H9 (cell line): ENCODE data around the gene AFAP1L2. TPM values are rescaled to one million over a fixed set of nuclear protein-coding genes. Genes with fewer than 3 reads are reported as not detected.
A peak's percentile ranks its signal among the peaks of the same experiment; 100 is the strongest.

ENCODE experiments used
- DNase-seq: peaks from one replicate; pipeline ENCODE4 v3.0.0-alpha.2; 2017
- H2AFZ ChIP-seq: one replicate; pipeline ENCODE4 v1.6.1; 2013; ENCODE audit warnings: mild to moderate bottlenecking, low read length, control low read depth, moderate library complexity
- H2AK5ac ChIP-seq: 2 replicates; pipeline ENCODE4 v1.6.1; 2013; ENCODE audit warnings: low read length, control low read depth, mixed read lengths; ENCODE audit not compliant: insufficient read length
- H2BK120ac ChIP-seq: one replicate; pipeline ENCODE4 v1.6.1; 2013; ENCODE audit warnings: low read depth, mild to moderate bottlenecking, low read length, control low read depth, inconsistent platforms; ENCODE audit not compliant: poor library complexity, severe bottlenecking
- H2BK12ac ChIP-seq: 2 replicates; pipeline ENCODE4 v1.6.1; 2013; ENCODE audit warnings: low read length, control low read depth, mixed read lengths, low read depth; ENCODE audit not compliant: insufficient read length
- H2BK15ac ChIP-seq: 2 replicates; pipeline ENCODE4 v1.6.1; 2013; ENCODE audit warnings: low read depth, low read length, control low read depth
- H2BK20ac ChIP-seq: one replicate; pipeline ENCODE4 v1.6.1; 2013; ENCODE audit warnings: low read depth, mild to moderate bottlenecking, low read length, control low read depth, inconsistent platforms; ENCODE audit not compliant: poor library complexity, severe bottlenecking
- H2BK5ac ChIP-seq: 2 replicates; pipeline ENCODE4 v1.6.1; 2013; ENCODE audit warnings: low read length, control low read depth, mixed read lengths; ENCODE audit not compliant: insufficient read length
- H3K14ac ChIP-seq: 2 replicates; pipeline ENCODE4 v1.6.1; 2013; ENCODE audit warnings: low read length, control low read depth; ENCODE audit not compliant: insufficient read depth
- H3K18ac ChIP-seq: 2 replicates; pipeline ENCODE4 v1.6.1; 2013; ENCODE audit warnings: low read depth, mild to moderate bottlenecking, mixed read lengths, low read length, control low read depth; ENCODE audit not compliant: insufficient read length
- H3K23ac ChIP-seq: 2 replicates; pipeline ENCODE4 v1.6.1; 2013; ENCODE audit warnings: low read length, control low read depth, mixed read lengths, low read depth; ENCODE audit not compliant: insufficient read length
- H3K23me2 ChIP-seq: 2 replicates; pipeline ENCODE4 v1.6.1; 2013; ENCODE audit warnings: low read depth, mild to moderate bottlenecking, mixed read lengths, low read length, control low read depth; ENCODE audit not compliant: insufficient read length, poor library complexity, severe bottlenecking
- H3K27ac ChIP-seq: 2 replicates; pipeline ENCODE4 v1.5.1; 2013; ENCODE audit warnings: low read length, control low read depth, mixed read lengths, low read depth; ENCODE audit not compliant: insufficient read length
- H3K27me3 ChIP-seq: 2 replicates; pipeline ENCODE4 v1.6.1; 2013; ENCODE audit warnings: low read length, control low read depth, inconsistent platforms; ENCODE audit not compliant: insufficient read depth
- H3K4ac ChIP-seq: 2 replicates; pipeline ENCODE4 v1.6.1; 2013; ENCODE audit warnings: low read depth, mild to moderate bottlenecking, control low read depth, inconsistent platforms, low read length, moderate library complexity
- H3K4me1 ChIP-seq: 2 replicates; pipeline ENCODE4 v1.6.1; 2013; ENCODE audit warnings: low read length, control low read depth, inconsistent platforms; ENCODE audit not compliant: insufficient read depth
- H3K4me2 ChIP-seq: 2 replicates; pipeline ENCODE4 v1.6.1; 2013; ENCODE audit warnings: low read length, control low read depth, mixed read lengths; ENCODE audit not compliant: insufficient read length, insufficient read depth
- H3K56ac ChIP-seq: 2 replicates; pipeline ENCODE4 v1.6.1; 2013; ENCODE audit warnings: low read depth, mild to moderate bottlenecking, mixed read lengths, low read length, control low read depth; ENCODE audit not compliant: insufficient read length
- H3K79me1 ChIP-seq: 2 replicates; pipeline ENCODE4 v1.6.1; 2013; ENCODE audit warnings: low read depth, mild to moderate bottlenecking, moderate library complexity, low read length, control low read depth, inconsistent platforms; ENCODE audit not compliant: insufficient read depth, poor library complexity, severe bottlenecking
- H3K79me2 ChIP-seq: 2 replicates; pipeline ENCODE4 v1.6.1; 2013; ENCODE audit warnings: low read length, control low read depth, inconsistent platforms; ENCODE audit not compliant: insufficient read depth
- H3K9ac ChIP-seq: 2 replicates; pipeline ENCODE4 v1.6.1; 2013; ENCODE audit warnings: low read length, control low read depth, mixed read lengths; ENCODE audit not compliant: insufficient read length; ENCODE audit errors: extremely low read depth
- H3K9me3 ChIP-seq: one replicate; pipeline ENCODE4 v1.6.1; 2013; ENCODE audit warnings: low read depth, low read length, inconsistent platforms; ENCODE audit not compliant: control insufficient read depth
- H3T11ph ChIP-seq: one replicate; pipeline ENCODE4 v1.6.1; 2013; ENCODE audit warnings: mild to moderate bottlenecking, low read length, control low read depth, inconsistent platforms
- H4K20me1 ChIP-seq: one replicate; pipeline ENCODE4 v1.6.1; 2013; ENCODE audit not compliant: control insufficient read depth, insufficient read length, insufficient read depth
- H4K5ac ChIP-seq: 2 replicates; pipeline ENCODE4 v1.6.1; 2013; ENCODE audit warnings: low read depth, mild to moderate bottlenecking, mixed read lengths, low read length, control low read depth; ENCODE audit not compliant: insufficient read length
- H4K8ac ChIP-seq: replicated peaks from 2 replicates; pipeline ENCODE4 v1.6.1; 2013; ENCODE audit warnings: low read length, control low read depth, mixed read lengths, low read depth; ENCODE audit not compliant: insufficient read length
- H4K91ac ChIP-seq: 2 replicates; pipeline ENCODE4 v1.6.1; 2013; ENCODE audit warnings: low read depth, mild to moderate bottlenecking, moderate library complexity, mixed read lengths, low read length, control low read depth; ENCODE audit not compliant: insufficient read length
- H3K27ac Mint-ChIP-seq, 3 experiments: 2 replicates in 2 of 3; 3 replicates in 1 of 3; pipeline ENCODE4 v1.8.0; 2020 to 2021; ENCODE audit warnings: mixed read lengths in 3 of 3, mild to moderate bottlenecking in 1 of 3, moderate library complexity in 1 of 3
- H3K27me3 Mint-ChIP-seq: 2 replicates; pipeline ENCODE4 v1.8.0; 2021; ENCODE audit warnings: low read depth, mild to moderate bottlenecking, moderate library complexity, mixed read lengths
- H3K36me3 Mint-ChIP-seq, 3 experiments: 2 replicates in 2 of 3; 3 replicates in 1 of 3; pipeline ENCODE4 v1.8.0; 2020 to 2021; ENCODE audit warnings: low read depth in 3 of 3, mixed read lengths in 3 of 3; ENCODE audit not compliant: insufficient read depth in 1 of 3
- H3K4me1 Mint-ChIP-seq, 2 experiments: 2 replicates each; pipeline ENCODE4 v1.8.0; 2020; ENCODE audit warnings: mixed read lengths in 2 of 2
- H3K4me3 Mint-ChIP-seq, 2 experiments: 2 replicates in 1 of 2; 3 replicates in 1 of 2; pipeline ENCODE4 v1.8.0; 2020 to 2021; ENCODE audit warnings: mild to moderate bottlenecking in 2 of 2, mixed read lengths in 2 of 2, moderate library complexity in 1 of 2
- H3K9me3 Mint-ChIP-seq, 2 experiments: 2 replicates in 1 of 2; 3 replicates in 1 of 2; pipeline ENCODE4 v1.8.0; 2020; ENCODE audit warnings: mild to moderate bottlenecking in 2 of 2, mixed read lengths in 2 of 2, moderate library complexity in 1 of 2
- CTCF ChIP-seq: fragments of 200-600 bp; sonication (generic); conservative IDR thresholded peaks from 3 replicates; pipeline ENCODE4 v1.8.0; 2021; ENCODE audit warnings: antibody characterized with exemption, mild to moderate bottlenecking
- WGBS: extraction: QIAGEN DNeasy Blood & Tissue Kit; methylation state at CpG from one replicate; pipeline ENCODE4 v1.1.7; 2013; ENCODE audit warnings: missing lambda C conversion rate, low lambda C conversion rate, mixed read lengths; ENCODE audit not compliant: insufficient read length; ENCODE audit errors: extremely low coverage; 5-methylcytosine and 5-hydroxymethylcytosine counted together
- total RNA-seq: library from RNA; stranded (reverse); gene quantifications from 2 replicates; pipeline ENCODE4 v1.2.1, GENCODE V29; 2021

AFAP1L2 gene
- total RNA-seq, 1 experiment from 2014 or later: 0.77 TPM

- Mint-ChIP-seq H3K4me3 (no peak overlapping the region), H3K27me3 (no peaks in the 10 kb centered on the region), H3K4me1 (peaks cover 3 to 12% of the 10 kb centered on the region in 2 experiments), H3K27ac (peak overlapping the region in 2 of 3 experiments; percentile 5 to 84; a peak in 3 of 7 replicates), H3K36me3 (no peaks in the 10 kb centered on the region), H3K9me3 (no peaks in the 10 kb centered on the region)
- Histone ChIP-seq H3K56ac (no peak overlapping the region), H4K20me1 (no peaks in the 10 kb centered on the region), H2AFZ (no peak overlapping the region), H3K27me3 (no peaks in the 10 kb centered on the region; the same call in 1 of the 2 replicates), H3K14ac (no peak overlapping the region), H2BK20ac (no peak overlapping the region), H3K79me2 (no peaks in the 10 kb centered on the region), H3K18ac (no peak overlapping the region), H4K8ac (no peak overlapping the region), H3K4ac (no peak overlapping the region), H3K4me1 (no peaks in the 10 kb centered on the region), H3K23ac (no peak overlapping the region), H3K4me2 (no peak overlapping the region), H4K5ac (no peak overlapping the region), H2AK5ac (no peak overlapping the region), H4K91ac (no peak overlapping the region), H3K9ac (no peak overlapping the region), H3K27ac (no peak overlapping the region), H3K79me1 (no peaks in the 10 kb centered on the region), H2BK15ac (no peak overlapping the region), H2BK5ac (no peak overlapping the region), H3K9me3 (no peaks in the 10 kb centered on the region), H3K23me2 (no peaks in the 10 kb centered on the region), H3T11ph (no peak overlapping the region), H2BK120ac (no peak overlapping the region), H2BK12ac (no peak overlapping the region)
- DNase-seq: no peak
- no peak for TF ChIP-seq CTCF
- no CpG with 5 or more reads among the region's 9 CpGs for WGBS
These were observed 23.0 kb upstream of the AFAP1L2 start for GRCh38 chr10:114427124-114427852.
